GM18873 (cell line): Measurements from ENCODE around the gene PKMYT1.

Experiments used
- ATAC-seq: cut with Tn5 transposase; IDR thresholded peaks from one replicate; pipeline ENCODE4 v1.9.1; 2021; ENCODE audit warnings: mild to moderate bottlenecking, moderate library complexity, moderate number of reproducible peaks; ENCODE audit not compliant: unreplicated experiment, low FRiP score

Gene PKMYT1

GRCh38 chr16:2975161-2975795 lies 5.0 kb downstream of the PKMYT1 start:
- no peak for ATAC-seq

- ATAC-seq, result no peak
Observed at GRCh38 chr16:2974319-2975056, 5.8 kb downstream of the PKMYT1 start.

GRCh38 chr16:2973605-2974318 lies 6.5 kb downstream of the PKMYT1 start:
- no peak for ATAC-seq

- ATAC-seq, result no peak
Observed at GRCh38 chr16:2973093-2973492, 7.2 kb downstream of the PKMYT1 start.

GRCh38 chr16:2971985-2972784 lies 8.1 kb downstream of the PKMYT1 start:
- no peak for ATAC-seq

- ATAC-seq, result no peak
Observed at GRCh38 chr16:2971134-2971984, 8.9 kb downstream of the PKMYT1 start.

- no peak for ATAC-seq
Observed at GRCh38 chr16:2970563-2970962, 9.7 kb downstream of the PKMYT1 start.

GRCh38 chr16:2969545-2970521 lies 10.4 kb downstream of the PKMYT1 start:
- peak; percentile 4 for ATAC-seq

GRCh38 chr16:2968738-2969544 lies 11.3 kb downstream of the PKMYT1 start, which contains the start of gene PAQR4:
TSS of gene PAQR4 (plus strand) at chr16:2969348. CDS start at chr16:2969675, 327 bp downstream.
- ATAC-seq, result peak; percentile 57

GRCh38 chr16:2968368-2968737 lies 11.9 kb downstream of the PKMYT1 start:
- peak; percentile 1 for ATAC-seq

GRCh38 chr16:2967721-2968161 lies 12.5 kb downstream of the PKMYT1 start:
- no peak for ATAC-seq

GRCh38 chr16:2967211-2967631 lies 13.0 kb downstream of the PKMYT1 start:
- ATAC-seq, result no peak

GRCh38 chr16:2966808-2967191 lies 13.4 kb downstream of the PKMYT1 start:
- no peak for ATAC-seq

GRCh38 chr16:2966043-2966807 lies 14.0 kb downstream of the PKMYT1 start:
- ATAC-seq, result no peak

GRCh38 chr16:2964475-2965336 lies 15.5 kb downstream of the PKMYT1 start:
- no peak for ATAC-seq
